ENCODE data around the gene KIR2DL4.
"Not testable (repeated sequence)": the region's sequence is repeated elsewhere in the genome, so short reads cannot be mapped to it uniquely, and the experiment has no call there.

The KIR2DL4 gene

GRCh38 chr19:54805665-54806515, 2.5 kb downstream of the KIR2DL4 start:
- no peak for DNase-seq

GRCh38 chr19:54806516-54806838, 3.1 kb downstream of the KIR2DL4 start:
- no peak for DNase-seq

- not testable (repeated sequence) for DNase-seq
Measured at GRCh38 chr19:54814571-54814970, 11.2 kb downstream of the KIR2DL4 start.

GRCh38 chr19:54816251-54816650, 12.8 kb downstream of the KIR2DL4 start, which contains the start of gene KIR3DL1:
TSS of gene KIR3DL1 (plus strand) at chr19:54816468.
- not testable (repeated sequence) for DNase-seq

GRCh38 chr19:54817670-54818536, 14.5 kb downstream of the KIR2DL4 start:
- DNase-seq = no peak

GRCh38 chr19:54824416-54824815, 21.0 kb downstream of the KIR2DL4 start:
- not testable (repeated sequence) for DNase-seq

GRCh38 chr19:54825326-54825725, 21.9 kb downstream of the KIR2DL4 start:
- not testable (repeated sequence) for DNase-seq

- DNase-seq = not testable (repeated sequence)
Measured at GRCh38 chr19:54828064-54828463, 24.7 kb downstream of the KIR2DL4 start.

- DNase-seq = not testable (repeated sequence)
Measured at GRCh38 chr19:54832496-54832895, 29.1 kb downstream of the KIR2DL4 start, which contains the start of gene KIR2DS4. TSS of gene KIR2DS4 (plus strand) at chr19:54832676.

- DNase-seq = not testable (repeated sequence)
Measured at GRCh38 chr19:54835126-54835525, 31.7 kb downstream of the KIR2DL4 start.

- DNase-seq = not testable (repeated sequence)
Measured at GRCh38 chr19:54837522-54837921, 34.1 kb downstream of the KIR2DL4 start.

GRCh38 chr19:54843171-54843570, 39.8 kb downstream of the KIR2DL4 start:
- DNase-seq = not testable (repeated sequence)

- DNase-seq = not testable (repeated sequence)
Measured at GRCh38 chr19:54850061-54850640, 46.7 kb downstream of the KIR2DL4 start, which contains the start of gene KIR3DL2. TSS of gene KIR3DL2 (plus strand) at chr19:54850443. CDS start at chr19:54850476, 33 bp downstream.

- no peak for DNase-seq
Measured at GRCh38 chr19:54850930-54851329, 47.5 kb downstream of the KIR2DL4 start.

GRCh38 chr19:54851353-54851752, 47.9 kb downstream of the KIR2DL4 start:
- no peak for DNase-seq

GRCh38 chr19:54855241-54855640, 51.8 kb downstream of the KIR2DL4 start:
- DNase-seq = not testable (repeated sequence)

- DNase-seq = not testable (repeated sequence)
Measured at GRCh38 chr19:54858476-54858875, 55.1 kb downstream of the KIR2DL4 start.

GRCh38 chr19:54859421-54859820, 56.0 kb downstream of the KIR2DL4 start:
- not testable (repeated sequence) for DNase-seq

- not testable (repeated sequence) for DNase-seq
Measured at GRCh38 chr19:54863459-54863858, 60.0 kb downstream of the KIR2DL4 start.

Data from NCI-H446 (cell line).